ENCODE results near the gene FARP2.
"Not testable (repeated sequence)": the region's sequence is repeated elsewhere in the genome, so short reads cannot be mapped to it uniquely, and the experiment has no call there.

The FARP2 gene

DNA sequence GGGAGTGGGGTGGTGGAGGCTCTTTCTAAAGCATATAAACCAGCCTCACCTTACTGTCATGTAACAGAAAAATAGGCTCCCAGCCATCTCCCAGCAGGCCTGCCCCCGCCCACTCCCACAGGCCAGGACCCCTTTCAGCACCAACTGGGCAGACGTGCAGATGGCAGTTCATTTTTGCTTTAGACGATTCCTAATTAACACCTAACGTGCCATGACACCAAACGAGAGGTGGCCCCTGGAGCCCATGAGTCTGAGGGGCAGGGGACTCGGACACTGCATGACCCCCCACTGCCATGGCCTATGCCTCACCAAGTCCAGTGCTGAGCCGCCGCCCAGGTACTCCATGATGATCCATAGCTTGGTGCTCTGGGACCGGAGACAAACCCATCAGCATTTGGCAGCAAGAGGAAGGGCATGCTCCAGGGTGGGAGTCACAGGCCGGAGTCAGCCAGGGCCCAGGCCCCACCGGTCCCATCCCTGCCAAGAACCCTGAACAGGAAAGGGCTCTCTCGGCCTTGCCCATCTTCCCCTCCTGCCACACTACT, 144.4 kb downstream of the FARP2 start:
- in situ Hi-C loops (cut with HindIII; ENCODE audit: low sequenced_read_pairs), result no loop called here

DNA sequence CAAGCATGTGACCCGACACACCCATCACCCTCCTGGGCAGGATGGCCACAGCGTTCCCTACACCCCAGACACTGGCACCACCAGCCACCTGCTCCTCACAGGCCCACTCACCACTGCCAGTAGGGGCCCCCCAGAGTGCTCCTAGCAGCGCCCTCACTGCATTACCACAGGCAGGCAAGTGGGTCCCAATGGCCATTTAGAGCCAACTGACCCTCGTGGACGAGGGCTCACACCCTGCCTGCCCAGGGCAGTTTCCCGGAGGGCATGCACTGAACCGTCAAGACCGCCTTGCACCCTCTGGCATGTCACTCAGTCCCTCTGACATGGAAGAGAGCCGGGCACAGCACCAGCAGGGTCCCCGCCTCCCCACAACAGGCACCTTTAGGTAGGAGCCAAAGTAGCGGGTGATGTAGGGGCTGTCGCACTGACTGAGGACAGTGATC, 145.0 kb downstream of the FARP2 start:
- in situ Hi-C loops (cut with HindIII; ENCODE audit: low sequenced_read_pairs), result no loop called here

DNA sequence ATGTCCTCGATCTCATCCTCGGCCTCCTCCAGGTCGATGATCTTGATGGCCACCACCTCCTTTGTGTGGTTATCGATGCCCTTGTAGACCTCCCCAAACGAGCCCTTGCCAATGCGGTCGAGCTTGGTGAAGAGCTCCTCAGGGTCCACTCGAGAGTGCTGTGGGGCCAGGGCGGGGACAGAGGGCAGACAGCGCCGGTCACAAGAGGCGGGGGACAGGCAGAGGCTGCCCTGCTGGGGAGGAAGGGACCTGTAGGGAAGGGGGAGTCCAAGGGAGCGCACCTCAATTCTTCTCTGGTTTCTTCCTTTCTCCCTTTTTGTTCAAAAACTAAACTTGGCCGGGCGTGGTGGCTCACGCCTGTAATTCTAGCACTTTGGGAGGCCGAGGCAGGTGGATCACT, 145.5 kb downstream of the FARP2 start:
- in situ Hi-C loops (cut with HindIII; ENCODE audit: low sequenced_read_pairs), result no loop called here

DNA sequence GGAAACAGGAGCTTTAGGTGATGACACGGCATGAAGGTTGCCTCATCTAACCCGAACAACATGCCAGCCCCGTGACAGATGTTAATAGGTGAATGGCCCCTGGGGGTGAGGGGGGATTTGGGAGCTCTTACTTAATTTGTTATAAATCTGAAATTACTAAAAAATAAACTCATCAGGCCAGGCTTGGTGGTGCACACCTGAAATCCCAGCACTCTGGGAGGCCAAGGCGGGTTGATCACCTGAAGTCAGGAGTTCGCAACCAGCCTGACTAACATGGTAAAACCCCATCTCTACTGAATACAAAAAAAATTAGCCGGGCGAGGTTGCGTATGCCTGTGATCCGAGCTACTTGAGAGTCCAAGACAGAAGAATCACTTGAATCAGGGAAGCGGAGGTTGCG, 146.2 kb downstream of the FARP2 start:
- in situ Hi-C loops (cut with HindIII; ENCODE audit: low sequenced_read_pairs), result no loop called here

DNA sequence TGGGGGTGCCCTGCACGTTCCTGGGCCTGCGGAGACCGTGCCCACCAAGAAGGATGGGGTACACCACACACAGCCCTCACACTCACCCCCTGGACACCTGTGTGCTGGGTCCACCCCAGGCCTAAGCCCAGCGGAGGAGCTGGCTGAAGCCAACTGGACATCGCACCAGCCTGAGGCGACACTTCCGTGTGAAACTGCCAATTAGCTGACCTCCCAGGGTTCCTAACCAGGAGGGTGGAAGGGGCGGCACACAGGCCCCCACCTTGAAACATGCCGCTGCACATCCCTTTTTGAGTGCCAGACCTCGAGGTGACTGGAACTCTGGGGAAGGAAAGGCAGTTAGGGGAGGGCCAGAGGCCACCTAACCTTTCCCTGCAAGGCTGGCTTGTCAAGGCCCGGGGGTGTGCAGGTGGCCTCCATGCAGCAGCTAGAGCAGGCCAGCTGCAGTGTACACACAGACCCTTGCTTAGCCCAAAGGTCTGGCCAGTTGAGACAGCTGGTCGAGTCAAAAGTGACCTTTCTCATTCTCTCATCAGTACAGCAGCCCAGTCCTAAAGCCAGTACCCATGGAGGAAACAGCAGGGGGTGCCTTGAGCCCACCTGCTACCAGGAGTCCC, 147.8 kb downstream of the FARP2 start:
- in situ Hi-C loops (cut with HindIII; ENCODE audit: low sequenced_read_pairs), result no loop called here

DNA sequence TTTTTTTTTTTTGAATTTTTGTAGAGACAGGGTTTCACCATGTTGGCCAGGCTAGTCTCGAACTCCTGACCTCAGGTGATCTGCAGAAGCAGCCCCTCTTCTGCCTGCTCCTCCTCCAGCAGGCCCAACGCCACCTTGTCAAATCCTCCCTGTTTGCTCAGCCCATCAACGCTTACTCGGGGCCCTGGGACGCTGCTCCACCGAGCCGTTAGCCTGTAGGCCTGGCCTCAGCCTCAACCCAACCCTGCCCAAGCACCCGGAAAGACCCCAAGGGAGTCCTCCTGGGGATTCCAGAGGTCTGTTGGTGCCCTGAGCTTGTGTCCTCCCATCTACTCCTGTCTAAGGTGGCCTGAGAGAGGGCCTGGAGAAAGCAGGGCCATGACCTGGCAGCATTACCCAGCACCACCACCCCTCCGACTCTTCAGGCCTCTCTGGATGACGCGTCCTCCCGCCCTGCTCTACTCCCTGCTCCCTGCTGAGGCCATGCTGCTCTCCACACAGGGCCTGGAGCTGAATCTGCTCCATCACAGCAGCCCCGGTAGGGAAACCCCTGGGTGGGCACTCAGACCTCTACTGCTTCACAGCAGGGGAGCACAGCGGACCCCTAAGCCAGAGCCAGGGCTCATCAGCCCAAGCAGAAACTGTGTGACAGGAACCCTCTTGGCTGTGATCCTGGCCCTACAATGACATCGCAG, 149.1 kb downstream of the FARP2 start:
- in situ Hi-C loops (cut with HindIII; ENCODE audit: low sequenced_read_pairs), result no loop called here

DNA sequence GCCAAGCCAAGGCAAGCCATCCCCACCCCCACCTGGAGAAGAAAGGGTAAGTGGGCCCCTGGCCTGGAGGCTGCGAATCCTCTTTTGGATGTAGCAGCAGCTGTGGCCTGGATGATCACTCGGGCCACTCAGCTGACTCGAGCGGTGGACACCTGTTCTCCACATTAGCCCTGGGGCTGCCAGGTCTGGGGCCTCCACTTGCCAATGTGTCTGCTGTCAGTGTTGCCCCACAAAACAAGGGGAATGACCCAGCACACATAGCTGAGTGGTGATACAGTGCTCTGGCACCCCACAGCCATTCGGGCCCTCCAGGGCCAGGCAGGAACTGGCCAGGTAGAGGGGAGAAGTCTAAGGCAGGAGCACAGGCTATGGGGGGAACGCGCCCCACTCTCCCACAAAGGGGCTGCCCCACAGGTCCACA, 149.7 kb downstream of the FARP2 start:
- in situ Hi-C loops (cut with HindIII; ENCODE audit: low sequenced_read_pairs), result no loop called here

DNA sequence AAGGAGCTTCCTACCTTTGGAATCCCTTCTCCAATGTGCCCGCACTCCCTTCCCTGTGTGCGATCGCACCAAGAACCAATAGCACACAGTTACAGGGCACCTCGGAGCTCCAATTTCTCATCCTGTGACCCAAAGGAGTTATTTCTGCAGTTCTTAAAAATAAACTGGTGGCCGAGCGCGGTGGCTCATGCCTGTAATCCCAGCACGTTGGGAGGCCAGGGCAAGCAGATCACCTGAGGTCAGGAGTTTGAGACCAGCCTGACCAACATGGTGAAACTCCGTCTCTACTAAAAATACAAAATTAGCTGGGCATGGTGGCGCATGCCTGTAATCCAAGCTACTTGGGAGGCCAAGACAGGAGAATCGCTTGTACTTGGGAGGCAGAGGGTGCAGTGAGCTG, 150.2 kb downstream of the FARP2 start:
- in situ Hi-C loops (cut with HindIII; ENCODE audit: low sequenced_read_pairs), result not testable (repeated sequence)

DNA sequence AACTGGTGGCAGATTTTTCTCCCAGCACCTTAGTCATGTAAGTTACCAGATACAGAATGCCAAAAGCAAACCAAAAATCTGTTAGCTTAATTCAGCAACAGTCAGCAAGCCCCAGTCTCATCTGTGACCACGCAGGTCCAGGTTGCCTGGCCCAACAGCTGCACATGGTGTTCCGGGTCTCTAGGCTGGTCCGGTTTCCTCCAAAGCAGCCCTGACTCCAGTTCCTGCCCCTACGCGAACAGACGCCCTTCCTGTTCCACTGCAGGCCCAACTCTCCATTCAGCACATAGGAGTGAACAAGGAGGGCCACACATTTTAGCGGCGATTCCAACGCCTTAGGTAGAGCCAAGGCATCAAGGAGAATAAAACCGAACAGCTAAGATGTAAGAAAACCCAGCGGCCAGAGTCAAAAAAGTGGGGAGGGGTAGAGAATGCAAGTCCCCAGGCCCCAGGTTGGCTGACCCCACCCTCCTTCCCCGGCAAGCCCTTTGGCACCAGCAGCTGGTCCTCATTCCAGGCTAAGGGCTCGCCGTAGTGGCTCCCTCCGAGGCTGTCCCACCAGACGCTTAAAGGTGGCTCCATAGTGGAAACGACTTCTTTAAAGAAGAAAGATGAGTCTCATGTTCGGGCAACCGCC, 150.8 kb downstream of the FARP2 start:
- in situ Hi-C loops (cut with HindIII; ENCODE audit: low sequenced_read_pairs), result no loop called here

DNA sequence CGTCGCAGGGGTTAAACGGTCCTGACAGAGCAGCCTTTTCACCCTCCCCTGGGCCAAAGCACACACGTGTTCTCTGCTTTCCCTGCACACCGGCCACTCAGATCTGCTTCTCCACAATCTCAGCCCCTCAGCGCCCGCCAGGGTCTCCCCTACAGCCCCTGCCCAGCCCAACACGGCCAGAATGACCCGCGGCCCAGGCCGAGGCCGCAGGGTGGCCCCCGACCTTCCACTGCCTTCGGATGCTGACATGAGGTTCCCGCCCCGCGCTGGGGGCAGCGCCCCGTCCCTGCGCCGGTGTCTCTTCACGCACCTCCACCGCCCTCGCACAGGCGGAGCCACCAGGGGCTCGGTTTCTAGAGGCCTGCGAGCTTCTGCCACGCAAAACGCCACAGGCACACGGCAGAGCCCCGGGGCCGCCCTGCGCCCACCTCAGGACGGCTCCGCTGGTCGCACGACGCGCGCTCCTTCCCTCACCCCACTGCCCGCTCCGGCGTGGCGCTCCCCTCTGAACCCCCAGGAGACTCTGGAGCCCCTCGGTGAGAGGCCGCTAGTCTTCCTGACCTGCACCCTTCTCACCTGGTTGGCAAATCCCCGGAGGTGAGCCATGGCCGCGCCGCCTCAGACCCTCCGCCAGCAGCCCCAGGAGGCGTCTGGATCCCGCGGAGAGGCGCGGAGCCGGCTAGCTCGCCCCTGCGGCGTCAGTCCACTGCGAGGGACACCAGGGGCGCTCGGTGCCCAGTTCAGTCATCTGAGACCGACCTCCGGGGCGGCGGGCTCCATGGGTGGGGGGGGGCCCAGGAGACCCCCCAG, 151.6 kb downstream of the FARP2 start:
- in situ Hi-C loops (cut with HindIII; ENCODE audit: low sequenced_read_pairs), result no loop called here

DNA sequence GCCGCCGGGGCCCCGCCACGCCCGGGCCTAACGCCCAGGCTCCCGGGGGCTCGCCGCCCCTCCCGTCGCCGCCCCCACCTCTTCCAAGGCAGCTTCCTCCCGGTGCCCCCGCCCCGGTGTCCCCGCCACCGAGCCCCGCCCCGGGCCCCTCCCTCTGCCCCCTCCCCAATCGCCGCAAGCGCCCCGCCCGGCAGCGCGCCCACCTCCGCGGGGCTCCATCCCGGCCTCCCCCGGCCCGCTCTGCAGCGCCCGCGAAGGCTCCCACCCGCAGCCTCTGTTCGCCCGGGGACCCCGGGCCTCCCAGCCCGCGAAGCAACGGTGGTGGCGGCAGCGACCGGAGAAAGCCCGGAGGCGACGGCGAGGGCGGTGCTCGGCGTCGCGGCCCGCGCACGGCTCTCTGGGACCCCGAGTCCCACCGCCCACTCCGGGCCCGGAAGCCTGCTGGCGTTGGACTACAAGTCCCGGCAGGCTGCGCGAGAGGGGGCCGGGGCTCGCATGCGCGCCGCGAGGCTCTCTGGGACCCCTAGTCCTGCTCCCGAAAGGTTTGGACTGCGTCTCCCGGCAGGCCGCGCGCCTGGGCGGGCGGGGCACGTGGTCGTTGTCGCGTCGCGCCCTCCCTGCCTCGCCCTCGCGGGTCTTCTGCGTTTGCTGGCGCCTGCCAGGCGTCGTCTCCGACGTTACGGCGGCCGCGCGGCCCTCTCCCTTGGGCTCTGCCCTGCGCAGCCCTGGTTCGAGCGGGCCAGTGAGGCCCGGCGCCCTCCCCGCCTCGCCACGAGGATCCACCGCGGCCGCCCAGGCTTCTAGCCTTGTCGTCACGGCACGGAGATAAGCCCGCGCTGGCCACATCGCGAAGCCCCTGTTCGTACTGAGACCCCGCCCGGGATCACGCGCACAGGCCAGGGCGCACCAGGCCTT, 152.4 kb downstream of the FARP2 start, which contains the start of gene STK25:
TSS of gene STK25 (minus strand) at position 345 of the 915 bp plus-strand sequence. CDS start 549 bp downstream, outside the sequence.
- in situ Hi-C loops (cut with HindIII; ENCODE audit: low sequenced_read_pairs), result no loop called here

DNA sequence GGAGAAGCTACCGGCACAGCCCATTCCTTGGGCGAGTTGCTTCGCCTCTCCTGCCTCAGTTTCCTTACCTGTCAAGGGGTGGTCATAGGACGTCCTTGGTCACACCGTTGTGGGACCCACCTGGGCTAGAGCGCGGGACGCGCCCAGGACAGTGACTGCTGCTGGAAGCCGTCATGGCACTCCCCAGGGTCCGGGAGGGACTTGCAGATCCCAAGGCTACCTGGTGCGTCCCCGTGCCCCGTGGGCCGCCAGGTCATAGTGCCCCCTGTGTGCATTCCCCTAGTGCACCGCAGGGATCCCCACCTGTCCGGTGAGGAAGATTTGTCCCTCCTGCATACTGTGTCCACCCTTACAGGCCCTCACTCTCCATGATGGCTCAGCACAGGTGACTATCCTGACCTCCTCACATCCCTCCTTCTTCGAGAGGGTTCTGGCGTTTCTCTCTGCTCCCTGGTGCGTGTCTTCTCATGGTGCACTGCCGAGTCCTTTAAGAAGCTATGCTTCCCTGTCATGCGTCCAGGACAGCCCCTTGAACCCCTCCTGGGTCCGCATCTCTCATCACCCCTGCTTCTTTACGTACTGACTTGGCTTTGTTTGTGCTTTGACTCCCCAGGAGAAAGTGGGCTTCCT, 153.2 kb downstream of the FARP2 start:
- in situ Hi-C loops (cut with HindIII; ENCODE audit: low sequenced_read_pairs), result no loop called here

DNA sequence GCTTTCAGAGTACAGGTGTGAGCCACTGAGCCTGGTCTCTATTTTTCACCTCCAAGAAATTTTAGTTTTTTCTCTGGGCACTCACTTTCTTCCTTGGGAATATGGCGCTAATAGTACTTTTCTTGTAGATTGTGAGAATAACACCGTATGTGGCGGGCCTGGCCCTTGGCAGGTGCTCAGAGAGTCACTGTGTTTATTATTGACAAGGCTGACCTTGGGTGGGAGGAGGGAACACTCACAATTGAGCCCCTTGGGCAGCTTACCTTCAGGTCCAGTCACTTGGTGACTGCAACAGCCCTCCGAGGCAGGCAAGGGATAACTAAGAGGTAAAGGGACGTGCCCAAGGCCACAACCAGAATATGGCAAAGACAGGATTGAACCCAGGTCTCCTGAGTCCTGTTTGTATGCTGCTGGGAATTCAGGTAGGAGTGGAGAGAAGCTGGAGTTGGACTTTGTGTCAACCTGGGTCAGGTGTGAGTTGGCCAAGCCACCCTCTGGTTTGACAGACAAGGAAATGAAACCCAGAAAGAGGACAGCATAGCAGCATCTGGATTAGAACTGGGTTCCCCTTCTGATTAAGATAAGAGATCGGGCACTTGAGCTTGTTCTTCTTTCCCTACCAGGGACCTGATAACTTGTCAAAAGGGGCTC, 155.1 kb downstream of the FARP2 start:
- in situ Hi-C loops (cut with HindIII; ENCODE audit: low sequenced_read_pairs), result no loop called here

DNA sequence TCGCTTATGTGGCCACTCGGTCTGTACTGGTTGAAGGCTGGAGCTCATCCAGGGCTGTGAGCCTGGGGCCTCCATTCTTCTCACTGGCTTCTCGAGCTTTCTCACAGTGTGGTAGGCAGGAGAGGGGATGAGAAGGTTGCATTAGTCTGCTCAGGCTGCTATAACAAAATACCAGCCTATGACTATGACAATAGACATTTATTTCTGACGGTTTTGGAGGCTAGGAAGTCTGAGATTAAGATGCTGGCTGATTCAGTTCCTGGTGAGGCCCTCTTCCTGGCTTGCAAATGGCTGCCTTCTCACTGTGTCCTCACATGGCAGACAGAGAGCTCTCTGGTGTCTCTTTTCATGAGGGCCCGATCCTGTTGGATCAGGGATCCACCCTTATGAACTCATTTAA, 158.5 kb downstream of the FARP2 start:
- in situ Hi-C loops (cut with HindIII; ENCODE audit: low sequenced_read_pairs), result no loop called here

DNA sequence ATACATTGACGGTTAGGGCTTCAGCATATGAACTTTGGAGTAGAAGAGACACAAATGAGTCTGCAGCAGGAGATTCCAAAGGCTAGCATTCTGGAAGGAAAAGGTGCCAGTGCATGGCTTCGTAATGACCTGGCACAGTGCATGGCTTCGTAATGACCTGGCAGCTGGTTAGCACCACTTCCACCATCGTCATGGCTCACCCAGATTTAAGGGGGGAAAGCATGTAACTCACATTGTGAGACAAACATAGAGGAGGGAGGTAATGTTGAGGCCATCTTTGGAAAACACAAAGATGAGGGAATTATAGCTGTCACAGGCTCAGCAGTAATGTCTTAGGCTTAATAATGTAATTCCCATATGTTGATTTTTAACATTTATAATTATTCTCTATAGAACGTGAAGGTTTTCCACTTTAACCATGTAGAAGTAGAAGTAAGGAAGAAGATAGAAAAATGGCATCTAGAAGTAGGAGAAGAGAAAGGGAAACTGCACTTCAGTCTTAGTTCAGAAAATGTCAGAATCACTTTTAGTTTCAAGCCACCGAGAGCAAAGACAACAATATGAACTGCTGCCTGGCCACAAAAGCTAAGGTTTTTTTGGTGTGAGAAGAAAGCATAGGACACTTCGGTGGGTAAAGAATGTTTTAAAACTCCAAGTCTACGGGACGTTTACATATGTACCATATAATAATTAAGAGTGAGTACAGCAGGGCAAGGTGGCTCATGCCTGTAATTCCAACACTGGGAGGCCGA, 159.1 kb downstream of the FARP2 start:
- in situ Hi-C loops (cut with HindIII; ENCODE audit: low sequenced_read_pairs), result no loop called here

DNA sequence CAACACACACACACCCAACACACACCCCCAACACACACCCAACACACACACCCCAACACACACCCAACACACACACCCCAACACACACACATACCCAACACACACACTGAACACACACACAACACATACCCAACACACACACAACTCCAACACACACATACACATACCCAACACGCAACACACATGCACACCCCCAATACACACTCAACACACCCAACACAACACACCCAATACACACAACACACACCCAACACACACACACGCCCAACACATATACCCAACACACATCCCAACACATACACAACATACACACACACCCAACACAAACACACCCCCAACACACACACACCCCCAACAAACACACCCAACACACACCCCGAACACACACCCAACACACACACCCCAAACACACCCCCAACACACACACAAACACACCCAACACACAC, 160.5 kb downstream of the FARP2 start:
- in situ Hi-C loops (cut with HindIII; ENCODE audit: low sequenced_read_pairs), result no loop called here

DNA sequence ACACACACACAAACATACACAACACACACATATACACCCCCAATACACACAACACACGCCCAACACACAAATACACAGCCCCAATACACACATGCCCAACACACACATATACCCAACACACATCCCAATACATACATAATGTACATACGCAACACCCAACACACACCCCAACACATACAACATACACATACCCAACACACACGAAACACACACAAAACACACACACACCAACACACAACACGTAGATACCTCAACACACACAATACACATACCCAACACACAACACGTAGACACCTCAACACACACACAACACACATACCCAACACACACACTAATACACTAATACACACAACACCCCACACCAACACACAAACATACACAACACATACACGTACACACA, 161.2 kb downstream of the FARP2 start:
- in situ Hi-C loops (cut with HindIII; ENCODE audit: low sequenced_read_pairs), result no loop called here

DNA sequence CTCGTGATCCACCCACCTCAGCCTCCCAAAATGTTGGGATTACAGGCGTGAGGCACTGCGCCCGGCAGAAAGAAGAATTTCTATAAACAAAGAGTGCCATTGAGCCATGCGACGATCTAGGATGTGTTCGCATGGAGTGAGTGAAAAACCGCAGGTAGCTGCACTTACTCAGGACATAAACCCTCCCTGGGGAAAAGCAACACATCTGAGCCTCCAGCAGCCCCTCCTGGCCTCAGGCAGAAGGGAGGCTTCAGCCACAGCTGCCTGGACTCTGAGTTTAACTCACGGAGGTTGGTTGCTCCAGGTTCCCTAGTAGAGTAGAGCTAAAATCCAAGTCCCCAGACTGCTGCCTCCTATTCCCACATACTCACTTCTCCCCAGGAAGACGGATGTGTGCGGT, 163.6 kb downstream of the FARP2 start:
- in situ Hi-C loops (cut with HindIII; ENCODE audit: low sequenced_read_pairs), result no loop called here

All from DLD1 (cell line).